Activated CD8-positive, alpha-beta memory T cell treated with anti-CD3 and anti-CD28 coated beads, Interleukin-2, amount 50 U/mL, for 24 hours (primary cell): ENCODE data around the gene RTL1.

Experiments used
- DNase-seq: peaks from one replicate; pipeline ENCODE4 v3.0.0-alpha.2; 2020; ENCODE audit errors: extremely low read depth

The RTL1 gene

GRCh38 chr14:100898935-100899883 is 4.3 kb downstream of the RTL1 start:
- DNase-seq = no peak

GRCh38 chr14:100898465-100898864 is 5.1 kb downstream of the RTL1 start:
- no peak for DNase-seq

- no peak for DNase-seq
Measured at GRCh38 chr14:100896369-100897060, 7.0 kb downstream of the RTL1 start.

- DNase-seq = no peak
Measured at GRCh38 chr14:100895411-100895810, 8.1 kb downstream of the RTL1 start.

- no peak for DNase-seq
Measured at GRCh38 chr14:100894416-100894815, 9.1 kb downstream of the RTL1 start.

- DNase-seq = no peak
Measured at GRCh38 chr14:100893760-100894159, 9.8 kb downstream of the RTL1 start.

- DNase-seq = no peak
Measured at GRCh38 chr14:100893228-100893601, 10.3 kb downstream of the RTL1 start.

- no peak for DNase-seq
Measured at GRCh38 chr14:100892496-100893227, 10.9 kb downstream of the RTL1 start.

GRCh38 chr14:100891501-100892445 is 11.7 kb downstream of the RTL1 start:
- DNase-seq = no peak

GRCh38 chr14:100891051-100891450 is 12.5 kb downstream of the RTL1 start:
- DNase-seq = no peak

- no peak for DNase-seq
Measured at GRCh38 chr14:100890061-100890850, 13.3 kb downstream of the RTL1 start.

- no peak for DNase-seq
Measured at GRCh38 chr14:100889641-100890040, 13.9 kb downstream of the RTL1 start.

- no peak for DNase-seq
Measured at GRCh38 chr14:100888789-100889315, 14.7 kb downstream of the RTL1 start.

- DNase-seq = no peak
Measured at GRCh38 chr14:100887728-100888335, 15.7 kb downstream of the RTL1 start.

GRCh38 chr14:100885617-100886016 is 17.9 kb downstream of the RTL1 start:
- DNase-seq = no peak

GRCh38 chr14:100885196-100885595 is 18.3 kb downstream of the RTL1 start:
- no peak for DNase-seq

- no peak for DNase-seq
Measured at GRCh38 chr14:100884456-100884855, 19.1 kb downstream of the RTL1 start.

GRCh38 chr14:100883789-100884101 is 19.8 kb downstream of the RTL1 start:
- DNase-seq = no peak

GRCh38 chr14:100882991-100883788 is 20.3 kb downstream of the RTL1 start:
- no peak for DNase-seq
